SU-DHL-6 (cell line): ENCODE results near the gene GFER.

Experiments
- H2AFZ ChIP-seq: fragments of 200-600 bp; sonication (generic); 2 replicates; pipeline ENCODE4 v1.6.1; 2014; ENCODE audit warnings: low read depth, mild to moderate bottlenecking, moderate library complexity, mixed read lengths, antibody characterized with exemption, low read length; ENCODE audit not compliant: severe bottlenecking
- H3F3A ChIP-seq: fragments of 200-600 bp; shearing (Covaris generic); 2 replicates; pipeline ENCODE4 v1.6.0; 2016; ENCODE audit warnings: antibody characterized with exemption, mild to moderate bottlenecking; ENCODE audit not compliant: insufficient read depth
- H3K27ac ChIP-seq: fragments of 200-600 bp; sonication (generic); 2 replicates; pipeline ENCODE4 v1.5.1; 2016; ENCODE audit warnings: low read depth, mild to moderate bottlenecking, low read length, moderate library complexity, mixed read lengths
- H3K27me3 ChIP-seq: fragments of 200-600 bp; sonication (generic), shearing (Covaris generic); 2 replicates; pipeline ENCODE4 v1.6.0; 2014; ENCODE audit warnings: mild to moderate bottlenecking, low read length
- H3K36me3 ChIP-seq: fragments of 200-600 bp; sonication (generic); 2 replicates; pipeline ENCODE4 v1.6.1; 2014; ENCODE audit warnings: mild to moderate bottlenecking, low read length, mixed read lengths
- H3K4me2 ChIP-seq: fragments of 300-600, 200-600 bp; shearing (Covaris generic), sonication (generic); 2 replicates; pipeline ENCODE4 v1.6.0; 2014; ENCODE audit warnings: low read length, low read depth, mild to moderate bottlenecking; ENCODE audit not compliant: poor library complexity, severe bottlenecking
- H3K4me3 ChIP-seq: fragments of 200-600 bp; sonication (generic); 2 replicates; pipeline ENCODE4 v1.5.1; 2014; ENCODE audit warnings: antibody characterized with exemption, low read length, mild to moderate bottlenecking, mixed read lengths; ENCODE audit not compliant: insufficient read depth, poor library complexity, severe bottlenecking
- H3K79me2 ChIP-seq: fragments of 200-600 bp; sonication (generic); 2 replicates; pipeline ENCODE4 v1.6.1; 2014; ENCODE audit warnings: mild to moderate bottlenecking, low read length, moderate library complexity; ENCODE audit not compliant: insufficient read depth
- H3K9ac ChIP-seq: fragments of 200-600 bp; sonication (generic); 2 replicates; pipeline ENCODE4 v1.7.0; 2014; ENCODE audit warnings: mild to moderate bottlenecking, low read length
- H3K9me2 ChIP-seq: fragments of 200-600 bp; sonication (generic); replicated peaks from 2 replicates; pipeline ENCODE4 v1.6.1; 2014; ENCODE audit warnings: low read length; ENCODE audit not compliant: insufficient read depth
- H3K9me3 ChIP-seq: fragments of 200-600 bp; sonication (generic); 2 replicates; pipeline ENCODE4 v1.6.1; 2014; ENCODE audit warnings: low read length, mixed read lengths; ENCODE audit not compliant: insufficient read depth
- H4K20me1 ChIP-seq: fragments of 200-600 bp; sonication (generic); 2 replicates; pipeline ENCODE4 v1.6.1; 2014; ENCODE audit warnings: low read depth, mild to moderate bottlenecking, antibody characterized with exemption, low read length, moderate library complexity, mixed read lengths
- CTCF ChIP-seq: fragments of 200-600 bp; sonication (generic); IDR thresholded peaks from one replicate; pipeline ENCODE4 v1.5.1; 2017; ENCODE audit warnings: antibody characterized with exemption, mild to moderate bottlenecking, low read length, moderate library complexity; ENCODE audit not compliant: insufficient read depth, poor library complexity, severe bottlenecking
- EZH2phosphoT487 ChIP-seq: fragments of 200-600 bp; sonication (generic), shearing (Covaris generic); conservative IDR thresholded peaks from 2 replicates; pipeline ENCODE4 v1.6.1; 2018; ENCODE audit warnings: mild to moderate bottlenecking, antibody characterized with exemption, low read length, moderate library complexity, mixed read lengths

GFER gene

GRCh38 chr16:2004795-2005517 is 21.0 kb downstream of the GFER start:
- no peak overlapping the region for H2AFZ ChIP-seq
- H4K20me1 ChIP-seq, result no peaks in the 10 kb centered on the region; the same call in 1 of the 2 replicates
- 0 out of 2 replicates have a peak, but pooled peaks cover 3% of the 10 kb centered on the region for H3F3A ChIP-seq
- peaks cover 61% of the 10 kb centered on the region for H3K79me2 ChIP-seq
- no peak overlapping the region for H3K4me2 ChIP-seq
- no peak overlapping the region for H3K9ac ChIP-seq
- no peaks in the 10 kb centered on the region for H3K9me3 ChIP-seq
- TF ChIP-seq EZH2phosphoT487, result no peak
- TF ChIP-seq CTCF, result no peak
- H3K9me2 ChIP-seq, result no peaks in the 10 kb centered on the region
- no peak overlapping the region for H3K27ac ChIP-seq
- H3K4me3 ChIP-seq, result no peak overlapping the region
- H3K36me3 ChIP-seq, result no peaks in the 10 kb centered on the region
- no peaks in the 10 kb centered on the region for H3K27me3 ChIP-seq

- peaks cover 61% of the 10 kb centered on the region for H3K79me2 ChIP-seq
- H3K4me3 ChIP-seq, result no peak overlapping the region
- H3K27me3 ChIP-seq, result no peaks in the 10 kb centered on the region
- H4K20me1 ChIP-seq, result no peaks in the 10 kb centered on the region; the same call in 1 of the 2 replicates
- H3K9me3 ChIP-seq, result no peaks in the 10 kb centered on the region
- H2AFZ ChIP-seq, result no peak overlapping the region
- no peaks in the 10 kb centered on the region for H3K9me2 ChIP-seq
- H3K36me3 ChIP-seq, result no peaks in the 10 kb centered on the region
- H3K27ac ChIP-seq, result no peak overlapping the region
- TF ChIP-seq EZH2phosphoT487 (no peak), CTCF (no peak)
- H3K9ac ChIP-seq, result no peak overlapping the region
- H3F3A ChIP-seq, result 0 out of 2 replicates have a peak, but pooled peaks cover 3% of the 10 kb centered on the region
- H3K4me2 ChIP-seq, result no peak overlapping the region
These were observed 21.7 kb downstream of the GFER start for GRCh38 chr16:2005646-2006045.

GRCh38 chr16:2006317-2006716 is 22.3 kb downstream of the GFER start:
- H3K9me3 ChIP-seq, result no peaks in the 10 kb centered on the region

More at GRCh38 chr16:2006317-2006716, 22.3 kb downstream of the GFER start:
- no peak overlapping the region for H3K4me2 ChIP-seq
- no peak overlapping the region for H2AFZ ChIP-seq
- H3K27ac ChIP-seq, result no peak overlapping the region
- no peaks in the 10 kb centered on the region for H3K27me3 ChIP-seq
- no peaks in the 10 kb centered on the region; the same call in 1 of the 2 replicates for H4K20me1 ChIP-seq
- no peak for TF ChIP-seq CTCF
- TF ChIP-seq EZH2phosphoT487, result no peak
- H3F3A ChIP-seq, result 0 out of 2 replicates have a peak, but pooled peaks cover 3% of the 10 kb centered on the region
- peaks cover 61% of the 10 kb centered on the region for H3K79me2 ChIP-seq
- no peaks in the 10 kb centered on the region for H3K36me3 ChIP-seq
- H3K9me2 ChIP-seq, result no peaks in the 10 kb centered on the region
- no peak overlapping the region for H3K9ac ChIP-seq
- H3K4me3 ChIP-seq, result no peak overlapping the region
